Measurements from ENCODE around the gene JPT1.

Gene JPT1

GRCh38 chr17:75182569-75183436 lies 28.5 kb upstream of the JPT1 start, which contains the start of gene SUMO2:
SUMO2 (minus strand) TSS chr17:75182959; CDS start chr17:75182834, 125 bp downstream.
- peak within 1 kb of the TSS; percentile 76 for H3K4me3 ChIP-seq (ENCODE audit: low read depth, low read length)
- peak; percentile 87 for DNase-seq (ENCODE audit: low read depth)
- TF ChIP-seq, protein P1, sequence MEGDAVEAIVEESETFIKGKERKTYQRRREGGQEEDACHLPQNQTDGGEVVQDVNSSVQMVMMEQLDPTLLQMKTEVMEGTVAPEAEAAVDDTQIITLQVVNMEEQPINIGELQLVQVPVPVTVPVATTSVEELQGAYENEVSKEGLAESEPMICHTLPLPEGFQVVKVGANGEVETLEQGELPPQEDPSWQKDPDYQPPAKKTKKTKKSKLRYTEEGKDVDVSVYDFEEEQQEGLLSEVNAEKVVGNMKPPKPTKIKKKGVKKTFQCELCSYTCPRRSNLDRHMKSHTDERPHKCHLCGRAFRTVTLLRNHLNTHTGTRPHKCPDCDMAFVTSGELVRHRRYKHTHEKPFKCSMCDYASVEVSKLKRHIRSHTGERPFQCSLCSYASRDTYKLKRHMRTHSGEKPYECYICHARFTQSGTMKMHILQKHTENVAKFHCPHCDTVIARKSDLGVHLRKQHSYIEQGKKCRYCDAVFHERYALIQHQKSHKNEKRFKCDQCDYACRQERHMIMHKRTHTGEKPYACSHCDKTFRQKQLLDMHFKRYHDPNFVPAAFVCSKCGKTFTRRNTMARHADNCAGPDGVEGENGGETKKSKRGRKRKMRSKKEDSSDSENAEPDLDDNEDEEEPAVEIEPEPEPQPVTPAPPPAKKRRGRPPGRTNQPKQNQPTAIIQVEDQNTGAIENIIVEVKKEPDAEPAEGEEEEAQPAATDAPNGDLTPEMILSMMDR (IDR thresholded peaks at IDR 0.05; ENCODE audit: low read depth, low read length, missing control alignments), result peak; percentile 24

DNA sequence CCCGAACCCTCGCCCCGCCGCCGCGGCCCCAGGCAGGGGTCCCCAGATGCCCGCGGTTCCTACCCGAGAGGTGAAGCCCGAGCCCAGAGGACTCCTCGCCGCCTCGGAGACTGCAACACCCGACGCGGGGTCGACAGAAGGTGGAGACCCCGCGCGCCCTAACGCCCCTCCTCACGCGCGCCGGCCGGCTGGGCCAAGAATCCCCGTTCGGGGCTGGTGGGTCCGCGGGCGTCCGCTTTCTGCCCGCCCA lies 27.9 kb upstream of the JPT1 start:
- TF ChIP-seq, protein P1 (IDR thresholded peaks at IDR 0.05; ENCODE audit: low read depth, low read length, missing control alignments), result no peak

GRCh38 chr17:75181608-75182318 lies 27.5 kb upstream of the JPT1 start:
- TF ChIP-seq, protein P1 (IDR thresholded peaks at IDR 0.05; ENCODE audit: low read depth, low read length, missing control alignments), result no peak
- peak overlapping the region; percentile 76 for H3K4me3 ChIP-seq (ENCODE audit: low read depth, low read length)
- no peak for DNase-seq (ENCODE audit: low read depth)

More for the DNA sequence above, 27.9 kb upstream of the JPT1 start:
- DNase-seq (ENCODE audit: low read depth), result no peak
- H3K4me3 ChIP-seq (ENCODE audit: low read depth, low read length), result peak overlapping the region; percentile 76

- TF ChIP-seq, protein P1 (IDR thresholded peaks at IDR 0.05; ENCODE audit: low read depth, low read length, missing control alignments), result no peak
- H3K4me3 ChIP-seq (ENCODE audit: low read depth, low read length), result peak overlapping the region; percentile 76
- no peak for DNase-seq (ENCODE audit: low read depth)
Observed at GRCh38 chr17:75181110-75181509, 26.8 kb upstream of the JPT1 start.

GRCh38 chr17:75178453-75178852 lies 24.1 kb upstream of the JPT1 start:
- no peak overlapping the region for H3K4me3 ChIP-seq (ENCODE audit: low read depth, low read length)
- no peak for DNase-seq (ENCODE audit: low read depth)
- TF ChIP-seq, protein P1 (IDR thresholded peaks at IDR 0.05; ENCODE audit: low read depth, low read length, missing control alignments), result no peak

DNA sequence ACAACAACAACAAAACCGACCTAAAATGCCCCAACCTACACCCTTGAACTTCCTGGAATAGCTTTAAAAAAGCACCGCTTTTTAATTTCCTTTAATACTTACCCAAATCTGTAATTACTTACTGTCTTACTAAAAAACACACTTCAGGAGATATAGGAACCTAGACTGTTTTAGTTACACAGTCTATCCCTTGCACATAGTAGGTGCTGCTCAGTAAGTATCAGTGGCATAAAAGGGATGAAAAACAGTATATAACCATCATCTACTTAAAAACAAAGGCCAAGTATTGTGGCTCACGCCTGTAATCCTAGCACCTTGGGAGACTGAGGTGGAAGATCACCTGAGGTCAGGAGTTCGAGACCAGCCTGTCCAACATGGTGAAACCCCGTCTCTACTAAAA lies 22.3 kb upstream of the JPT1 start:
- DNase-seq (ENCODE audit: low read depth), result no peak
- H3K4me3 ChIP-seq (ENCODE audit: low read depth, low read length), result no peak overlapping the region
- TF ChIP-seq, protein P1 (IDR thresholded peaks at IDR 0.05; ENCODE audit: low read depth, low read length, missing control alignments), result no peak

All from GM12864 (cell line).